PC-9 (cell line): Measurements from ENCODE around the gene SMURF1. TPM values are rescaled to one million over a fixed set of nuclear protein-coding genes. Genes with fewer than 3 reads are reported as not detected.

Experiments used
- BruUV-seq: library from RNA; stranded (reverse); fragments of 400-500 nt; replicated peaks from 2 replicates; lab custom pipeline; 2021; lab: Mats Ljungman, UMichigan
- CTCF ChIA-PET: fragments of 300-600 bp; sonication (Branson Sonifier 250); formaldehyde crosslinking; loops from one replicate; lab custom pipeline; 2022; ENCODE audit warnings: antibody characterized with exemption; lab: Charles Lee
- POLR2A ChIA-PET: fragments of 300-600 bp; sonication (Branson Sonifier 250); formaldehyde crosslinking; loops from one replicate; lab custom pipeline; 2022; ENCODE audit warnings: antibody characterized with exemption; ENCODE audit not compliant: unreplicated experiment; lab: Charles Lee
- DNase-seq, 2 experiments: peaks; one replicate each; pipeline versions ENCODE4 v3.0.0 to v3.0.0-alpha.2; 2015 to 2022; ENCODE audit warnings: mixed read lengths in 1 of 2
- H2AFZ ChIP-seq: fragments of 200-600 bp; sonication (generic); 2 replicates; pipeline ENCODE4 v1.8.1; 2017; ENCODE audit warnings: antibody characterized with exemption
- H3F3A ChIP-seq: fragments of 200-600 bp; sonication (generic); 2 replicates; pipeline ENCODE4 v1.8.1; 2017; ENCODE audit warnings: antibody characterized with exemption, mild to moderate bottlenecking, low read depth; ENCODE audit not compliant: insufficient read depth
- H3K27ac ChIP-seq: fragments of 200-600 bp; sonication (generic); 2 replicates; pipeline ENCODE4 v1.6.1; 2016; ENCODE audit warnings: mixed run types
- H3K27me3 ChIP-seq: fragments of 200-600 bp; sonication (generic); 2 replicates; pipeline ENCODE4 v1.6.1; 2016; ENCODE audit warnings: low read depth, mixed run types; ENCODE audit not compliant: insufficient read depth
- H3K36me3 ChIP-seq: fragments of 200-600 bp; sonication (generic); 2 replicates; pipeline ENCODE4 v1.6.1; 2016; ENCODE audit warnings: low read depth, mixed run types
- H3K4me1 ChIP-seq: fragments of 200-600 bp; sonication (generic); replicated peaks from 2 replicates; pipeline ENCODE4 v1.6.1; 2016; ENCODE audit warnings: mixed run types; ENCODE audit not compliant: insufficient read depth
- H3K4me2 ChIP-seq: fragments of 200-600 bp; sonication (generic); 2 replicates; pipeline ENCODE4 v1.6.1; 2017; ENCODE audit warnings: mixed run types
- H3K4me3 ChIP-seq: fragments of 200-600 bp; sonication (generic); 2 replicates; pipeline ENCODE4 v1.6.1; 2016; ENCODE audit warnings: mixed run types
- H3K79me2 ChIP-seq: fragments of 200-600 bp; sonication (generic); 2 replicates; pipeline ENCODE4 v1.6.1; 2017; ENCODE audit warnings: low read depth, mixed run types
- H3K9me2 ChIP-seq: fragments of 200-600 bp; sonication (generic); 2 replicates; pipeline ENCODE4 v1.8.1; 2017; ENCODE audit warnings: mild to moderate bottlenecking; ENCODE audit not compliant: insufficient read depth
- H3K9me3 ChIP-seq: fragments of 200-600 bp; sonication (generic); 2 replicates; pipeline ENCODE4 v1.8.1; 2016; ENCODE audit warnings: low read depth; ENCODE audit not compliant: insufficient read depth
- H4K20me1 ChIP-seq: fragments of 200-600 bp; sonication (generic); 2 replicates; pipeline ENCODE4 v1.8.1; 2017; ENCODE audit not compliant: insufficient read depth
- EZH2 ChIP-seq: fragments of 200-600 bp; sonication (generic); IDR thresholded peaks from 2 replicates; pipeline ENCODE4 v1.8.0; 2017; ENCODE audit warnings: antibody characterized with exemption, low read depth
- intact Hi-C: fragments of 100-400 bp; cut with micrococcal nuclease; formaldehyde crosslinking; loops from one replicate; pipeline ENCODE4 v1.10.0; 2022; ENCODE audit not compliant: unreplicated experiment
- total RNA-seq: library from RNA; stranded (reverse); gene quantifications from 2 replicates; pipeline ENCODE4 v1.2.3, GENCODE V29; 2021
- TF ChIP-seq, protein P1 (sequence below): fragments of 200-600 bp; sonication (generic); conservative IDR thresholded peaks from 2 replicates; pipeline ENCODE4 v1.6.1; 2017; ENCODE audit warnings: mixed run types, antibody characterized with exemption, mild to moderate bottlenecking, moderate library complexity

The SMURF1 gene
- total RNA-seq, 1 experiment from 2014 or later, result 53.2 TPM

DNA sequence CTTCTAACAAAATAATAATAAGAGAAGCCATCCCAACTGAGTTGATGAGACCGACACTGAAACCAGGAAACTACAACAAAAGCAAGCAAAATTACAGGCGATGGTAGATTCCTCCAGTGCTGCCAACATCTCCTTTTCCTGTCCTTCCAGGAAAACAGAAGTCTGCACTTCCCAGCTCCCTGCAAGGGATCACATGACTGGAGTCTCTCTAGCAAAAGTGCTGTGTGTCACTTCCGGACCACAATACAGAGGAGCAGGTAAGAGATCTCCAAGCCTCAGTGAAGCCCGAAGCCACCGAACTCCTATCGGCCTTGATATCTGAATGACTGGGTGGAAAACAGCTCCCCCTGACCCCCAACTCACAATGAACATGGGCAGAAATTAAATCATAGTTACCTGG lies 63.2 kb downstream of the SMURF1 start:
- no TSS peak for BruUV-seq
- Histone ChIP-seq H3F3A (peaks cover 66% of the 10 kb centered on the region), H3K36me3 (no peaks in the 10 kb centered on the region), H3K9me3 (no peaks in the 10 kb centered on the region), H3K4me1 (no peaks in the 10 kb centered on the region), H3K79me2 (peaks cover 96% of the 10 kb centered on the region), H3K4me2 (no peak overlapping the region), H3K4me3 (no peak overlapping the region), H2AFZ (no peak overlapping the region), H4K20me1 (peaks cover 77% of the 10 kb centered on the region), H3K27me3 (no peaks in the 10 kb centered on the region), H3K27ac (no peak overlapping the region), H3K9me2 (no peaks in the 10 kb centered on the region)
- intact Hi-C loops, result no loop called here
- ChIA-PET CTCF (no interaction called here), POLR2A (no interaction called here)
- DNase-seq, result no peak
- TF ChIP-seq EZH2, result no peak
- TF ChIP-seq, protein P1, sequence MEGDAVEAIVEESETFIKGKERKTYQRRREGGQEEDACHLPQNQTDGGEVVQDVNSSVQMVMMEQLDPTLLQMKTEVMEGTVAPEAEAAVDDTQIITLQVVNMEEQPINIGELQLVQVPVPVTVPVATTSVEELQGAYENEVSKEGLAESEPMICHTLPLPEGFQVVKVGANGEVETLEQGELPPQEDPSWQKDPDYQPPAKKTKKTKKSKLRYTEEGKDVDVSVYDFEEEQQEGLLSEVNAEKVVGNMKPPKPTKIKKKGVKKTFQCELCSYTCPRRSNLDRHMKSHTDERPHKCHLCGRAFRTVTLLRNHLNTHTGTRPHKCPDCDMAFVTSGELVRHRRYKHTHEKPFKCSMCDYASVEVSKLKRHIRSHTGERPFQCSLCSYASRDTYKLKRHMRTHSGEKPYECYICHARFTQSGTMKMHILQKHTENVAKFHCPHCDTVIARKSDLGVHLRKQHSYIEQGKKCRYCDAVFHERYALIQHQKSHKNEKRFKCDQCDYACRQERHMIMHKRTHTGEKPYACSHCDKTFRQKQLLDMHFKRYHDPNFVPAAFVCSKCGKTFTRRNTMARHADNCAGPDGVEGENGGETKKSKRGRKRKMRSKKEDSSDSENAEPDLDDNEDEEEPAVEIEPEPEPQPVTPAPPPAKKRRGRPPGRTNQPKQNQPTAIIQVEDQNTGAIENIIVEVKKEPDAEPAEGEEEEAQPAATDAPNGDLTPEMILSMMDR, result no peak

- peaks cover 66% of the 10 kb centered on the region for H3F3A ChIP-seq
- ChIA-PET CTCF (no interaction called here), POLR2A (no interaction called here)
- intact Hi-C loops, result no loop called here
- no peak for DNase-seq
- peaks cover 96% of the 10 kb centered on the region for H3K79me2 ChIP-seq
- H3K4me1 ChIP-seq, result no peaks in the 10 kb centered on the region
- no peaks in the 10 kb centered on the region for H3K9me3 ChIP-seq
- H3K9me2 ChIP-seq, result no peaks in the 10 kb centered on the region
- H2AFZ ChIP-seq, result no peak overlapping the region
- peaks cover 74% of the 10 kb centered on the region for H4K20me1 ChIP-seq
- H3K4me2 ChIP-seq, result no peak overlapping the region
- no peak overlapping the region for H3K27ac ChIP-seq
- H3K27me3 ChIP-seq, result no peaks in the 10 kb centered on the region
- TF ChIP-seq EZH2, result no peak
- TF ChIP-seq, protein P1, result no peak
- BruUV-seq, result no TSS peak
- no peak overlapping the region for H3K4me3 ChIP-seq
- no peaks in the 10 kb centered on the region for H3K36me3 ChIP-seq
Observed at GRCh38 chr7:99079104-99079503, 64.8 kb downstream of the SMURF1 start.

GRCh38 chr7:99078416-99078815 lies 65.5 kb downstream of the SMURF1 start:
- no peaks in the 10 kb centered on the region for H3K27me3 ChIP-seq
- H3K9me3 ChIP-seq, result no peaks in the 10 kb centered on the region
- no peaks in the 10 kb centered on the region; the same call in 1 of the 2 replicates for H3K4me1 ChIP-seq
- no peak overlapping the region for H3K4me3 ChIP-seq
- CTCF ChIA-PET, result no interaction called here
- no TSS peak for BruUV-seq
- no peaks in the 10 kb centered on the region for H3K9me2 ChIP-seq
- H3K79me2 ChIP-seq, result peaks cover 96% of the 10 kb centered on the region
- H3K36me3 ChIP-seq, result no peaks in the 10 kb centered on the region
- DNase-seq, result no peak
- H3K27ac ChIP-seq, result no peak overlapping the region
- H3K4me2 ChIP-seq, result no peak overlapping the region
- H3F3A ChIP-seq, result peaks cover 67% of the 10 kb centered on the region
- peaks cover 76% of the 10 kb centered on the region for H4K20me1 ChIP-seq
- H2AFZ ChIP-seq, result no peak overlapping the region
- TF ChIP-seq EZH2, result no peak
- TF ChIP-seq, protein P1, result no peak
- intact Hi-C loops, result no loop called here
- POLR2A ChIA-PET, result no interaction called here
